ENCODE measurements around the gene CLDN5. TPM values are rescaled to one million over a fixed set of nuclear protein-coding genes. Genes with fewer than 3 reads are reported as not detected.

The CLDN5 gene
- total RNA-seq, 1 donor from 2014 or later: 0.44 TPM

- intact Hi-C loops (cut with micrococcal nuclease): no loop called here
- Mint-ChIP-seq H3K27me3 (no peaks in the 10 kb centered on the region), H3K27ac (no peak overlapping the region), H3K4me3 (no peak overlapping the region), H3K4me1 (peaks cover 4% of the 10 kb centered on the region), H3K36me3 (ENCODE audit: low read depth) (peaks cover 51% of the 10 kb centered on the region), H3K9me3 (no peaks in the 10 kb centered on the region)
- no peak for DNase-seq
Observed at GRCh38 chr22:19514831-19515565, 9.2 kb downstream of the CLDN5 start.

GRCh38 chr22:19513823-19514222 lies 10.4 kb downstream of the CLDN5 start:
- no peak overlapping the region for H3K4me3 Mint-ChIP-seq
- no peaks in the 10 kb centered on the region for H3K9me3 Mint-ChIP-seq
- H3K27ac Mint-ChIP-seq: no peak overlapping the region
- DNase-seq: no peak
- intact Hi-C loops (cut with micrococcal nuclease): no loop called here
- H3K4me1 Mint-ChIP-seq: peaks cover 4% of the 10 kb centered on the region
- H3K36me3 Mint-ChIP-seq (ENCODE audit: low read depth): peaks cover 54% of the 10 kb centered on the region
- H3K27me3 Mint-ChIP-seq: no peaks in the 10 kb centered on the region

- Mint-ChIP-seq H3K36me3 (ENCODE audit: low read depth) (peaks cover 59% of the 10 kb centered on the region), H3K4me1 (peaks cover 8% of the 10 kb centered on the region), H3K27me3 (no peaks in the 10 kb centered on the region), H3K4me3 (no peak overlapping the region), H3K27ac (no peak overlapping the region), H3K9me3 (no peaks in the 10 kb centered on the region)
- intact Hi-C loops (cut with micrococcal nuclease): no loop called here
- no peak for DNase-seq
Observed at GRCh38 chr22:19510919-19511341, 13.3 kb downstream of the CLDN5 start.

GRCh38 chr22:19509923-19510322 lies 14.3 kb downstream of the CLDN5 start:
- Mint-ChIP-seq H3K4me1 (peaks cover 18% of the 10 kb centered on the region), H3K4me3 (no peak overlapping the region), H3K27ac (no peak overlapping the region), H3K9me3 (no peaks in the 10 kb centered on the region), H3K27me3 (no peaks in the 10 kb centered on the region), H3K36me3 (ENCODE audit: low read depth) (peaks cover 58% of the 10 kb centered on the region)
- intact Hi-C loops (cut with micrococcal nuclease): no loop called here
- no peak for DNase-seq

GRCh38 chr22:19509191-19509590 lies 15.0 kb downstream of the CLDN5 start:
- H3K27me3 Mint-ChIP-seq: no peaks in the 10 kb centered on the region
- intact Hi-C loops (cut with micrococcal nuclease): no loop called here

GRCh38 chr22:19508024-19508776 lies 16.0 kb downstream of the CLDN5 start:
- H3K4me3 Mint-ChIP-seq: no peak overlapping the region
- peaks cover 50% of the 10 kb centered on the region for H3K36me3 Mint-ChIP-seq (ENCODE audit: low read depth)
- peaks cover 24% of the 10 kb centered on the region for H3K4me1 Mint-ChIP-seq
- intact Hi-C loops (cut with micrococcal nuclease): no loop called here
- no peak for DNase-seq
- H3K9me3 Mint-ChIP-seq: no peaks in the 10 kb centered on the region
- H3K27ac Mint-ChIP-seq: no peak overlapping the region
- H3K27me3 Mint-ChIP-seq: no peaks in the 10 kb centered on the region

More at GRCh38 chr22:19509191-19509590, 15.0 kb downstream of the CLDN5 start:
- Mint-ChIP-seq H3K36me3 (ENCODE audit: low read depth) (peaks cover 57% of the 10 kb centered on the region), H3K4me1 (peaks cover 24% of the 10 kb centered on the region), H3K9me3 (no peaks in the 10 kb centered on the region), H3K4me3 (no peak overlapping the region), H3K27ac (no peak overlapping the region)
- DNase-seq: no peak

- Mint-ChIP-seq H3K9me3 (no peaks in the 10 kb centered on the region), H3K36me3 (ENCODE audit: low read depth) (peaks cover 45% of the 10 kb centered on the region), H3K4me1 (peaks cover 24% of the 10 kb centered on the region), H3K27me3 (no peaks in the 10 kb centered on the region), H3K27ac (peak overlapping the region; percentile 20), H3K4me3 (no peak overlapping the region)
- intact Hi-C loops (cut with micrococcal nuclease): no loop called here
- no peak for DNase-seq
Observed at GRCh38 chr22:19507534-19507861, 16.7 kb downstream of the CLDN5 start.

GRCh38 chr22:19506212-19506611 lies 18.0 kb downstream of the CLDN5 start:
- H3K27me3 Mint-ChIP-seq: no peaks in the 10 kb centered on the region
- H3K9me3 Mint-ChIP-seq: no peaks in the 10 kb centered on the region
- peak overlapping the region; percentile 20 for H3K27ac Mint-ChIP-seq
- H3K4me1 Mint-ChIP-seq: peaks cover 24% of the 10 kb centered on the region
- intact Hi-C loops (cut with micrococcal nuclease): no loop called here
- DNase-seq: no peak
- no peak overlapping the region for H3K4me3 Mint-ChIP-seq
- peaks cover 36% of the 10 kb centered on the region for H3K36me3 Mint-ChIP-seq (ENCODE audit: low read depth)

GRCh38 chr22:19505735-19506126 lies 18.5 kb downstream of the CLDN5 start:
- intact Hi-C loops (cut with micrococcal nuclease): no loop called here
- Mint-ChIP-seq H3K27ac (peak overlapping the region; percentile 39), H3K4me3 (peak overlapping the region; percentile 51), H3K36me3 (ENCODE audit: low read depth) (peaks cover 32% of the 10 kb centered on the region), H3K9me3 (no peaks in the 10 kb centered on the region), H3K4me1 (peaks cover 24% of the 10 kb centered on the region), H3K27me3 (no peaks in the 10 kb centered on the region)
- no peak for DNase-seq

GRCh38 chr22:19504900-19505734 lies 19.1 kb downstream of the CLDN5 start:
- DNase-seq: peak; percentile 74
- intact Hi-C loops (cut with micrococcal nuclease): no loop called here
- Mint-ChIP-seq H3K4me1 (peaks cover 24% of the 10 kb centered on the region), H3K36me3 (ENCODE audit: low read depth) (peaks cover 35% of the 10 kb centered on the region), H3K27ac (peak overlapping the region; percentile 49), H3K27me3 (no peaks in the 10 kb centered on the region), H3K4me3 (peak overlapping the region; percentile 51), H3K9me3 (no peaks in the 10 kb centered on the region)

GRCh38 chr22:19503869-19504268 lies 20.3 kb downstream of the CLDN5 start:
- no peak overlapping the region for H3K4me3 Mint-ChIP-seq
- peaks cover 32% of the 10 kb centered on the region for H3K36me3 Mint-ChIP-seq (ENCODE audit: low read depth)

GRCh38 chr22:19503367-19503766 lies 20.8 kb downstream of the CLDN5 start:
- Mint-ChIP-seq H3K36me3 (ENCODE audit: low read depth) (peaks cover 32% of the 10 kb centered on the region), H3K27me3 (no peaks in the 10 kb centered on the region), H3K4me3 (no peak overlapping the region), H3K9me3 (no peaks in the 10 kb centered on the region), H3K27ac (peak overlapping the region; percentile 63), H3K4me1 (peaks cover 24% of the 10 kb centered on the region)
- intact Hi-C loops (cut with micrococcal nuclease): no loop called here
- DNase-seq: no peak

More at GRCh38 chr22:19503869-19504268, 20.3 kb downstream of the CLDN5 start:
- Mint-ChIP-seq H3K9me3 (no peaks in the 10 kb centered on the region), H3K27ac (no peak overlapping the region), H3K27me3 (no peaks in the 10 kb centered on the region), H3K4me1 (peaks cover 24% of the 10 kb centered on the region)
- intact Hi-C loops (cut with micrococcal nuclease): no loop called here
- no peak for DNase-seq

- H3K27me3 Mint-ChIP-seq: no peaks in the 10 kb centered on the region
- peaks cover 34% of the 10 kb centered on the region for H3K36me3 Mint-ChIP-seq (ENCODE audit: low read depth)
- no peaks in the 10 kb centered on the region for H3K9me3 Mint-ChIP-seq
- H3K4me1 Mint-ChIP-seq: peaks cover 24% of the 10 kb centered on the region
- H3K27ac Mint-ChIP-seq: no peak overlapping the region
- intact Hi-C loops (cut with micrococcal nuclease): no loop called here
- no peak for DNase-seq
- H3K4me3 Mint-ChIP-seq: no peak overlapping the region
Observed at GRCh38 chr22:19501897-19502447, 22.2 kb downstream of the CLDN5 start.
